Nephron progenitor cell (in vitro differentiated cells): ENCODE measurements around the gene SSTR1.
A peak's percentile ranks its signal among the peaks of the same experiment; 100 is the strongest.

ENCODE experiments used
- DNase-seq: peaks from one replicate; pipeline ENCODE4 v3.0.0; 2021
- H3K27ac Mint-ChIP-seq: 2 replicates; pipeline ENCODE4 v1.8.0; 2021; ENCODE audit warnings: mild to moderate bottlenecking, moderate library complexity, mixed read lengths
- H3K27me3 Mint-ChIP-seq: 2 replicates; pipeline ENCODE4 v1.8.0; 2021; ENCODE audit warnings: mild to moderate bottlenecking, low read depth, mixed read lengths; ENCODE audit not compliant: poor library complexity
- H3K36me3 Mint-ChIP-seq: 2 replicates; pipeline ENCODE4 v1.8.0; 2021; ENCODE audit warnings: low read depth, mixed read lengths
- H3K4me1 Mint-ChIP-seq: 2 replicates; pipeline ENCODE4 v1.8.0; 2021; ENCODE audit warnings: mixed read lengths
- H3K4me3 Mint-ChIP-seq: 2 replicates; pipeline ENCODE4 v1.8.0; 2021; ENCODE audit warnings: mild to moderate bottlenecking, moderate library complexity, mixed read lengths
- H3K9me3 Mint-ChIP-seq: 2 replicates; pipeline ENCODE4 v1.8.0; 2021; ENCODE audit warnings: mild to moderate bottlenecking, moderate library complexity, mixed read lengths
- CTCF ChIP-seq: fragments of 200-600 bp; sonication (generic); IDR thresholded peaks from 2 replicates; pipeline ENCODE4 v1.5.0; 2021; ENCODE audit warnings: antibody characterized with exemption

The SSTR1 gene

GRCh38 chr14:38252066-38252710 is 44.5 kb downstream of the SSTR1 start:
- Mint-ChIP-seq H3K27me3 (peaks cover 68% of the 10 kb centered on the region), H3K27ac (no peak overlapping the region), H3K4me3 (no peak overlapping the region), H3K9me3 (no peaks in the 10 kb centered on the region), H3K4me1 (peaks cover 5% of the 10 kb centered on the region), H3K36me3 (no peaks in the 10 kb centered on the region)
- no peak for DNase-seq
- TF ChIP-seq CTCF: no peak

- H3K27me3 Mint-ChIP-seq: peaks cover 77% of the 10 kb centered on the region
- no peak for TF ChIP-seq CTCF
- no peaks in the 10 kb centered on the region for H3K36me3 Mint-ChIP-seq
- H3K9me3 Mint-ChIP-seq: no peaks in the 10 kb centered on the region
- no peak for DNase-seq
- no peak overlapping the region for H3K27ac Mint-ChIP-seq
- no peak overlapping the region for H3K4me3 Mint-ChIP-seq
- H3K4me1 Mint-ChIP-seq: peaks cover 5% of the 10 kb centered on the region
These were observed 46.0 kb downstream of the SSTR1 start for GRCh38 chr14:38253676-38254075.

- peaks cover 5% of the 10 kb centered on the region for H3K4me1 Mint-ChIP-seq
- H3K4me3 Mint-ChIP-seq: peak overlapping the region; percentile 73
- peaks cover 77% of the 10 kb centered on the region for H3K27me3 Mint-ChIP-seq
- TF ChIP-seq CTCF: no peak
- DNase-seq: no peak
- H3K27ac Mint-ChIP-seq: no peak overlapping the region
- H3K36me3 Mint-ChIP-seq: no peaks in the 10 kb centered on the region
- H3K9me3 Mint-ChIP-seq: no peaks in the 10 kb centered on the region
These were observed 47.1 kb downstream of the SSTR1 start for GRCh38 chr14:38254571-38255407.

- H3K27me3 Mint-ChIP-seq: peaks cover 71% of the 10 kb centered on the region
- H3K36me3 Mint-ChIP-seq: no peaks in the 10 kb centered on the region
- peak overlapping the region; percentile 73 for H3K4me3 Mint-ChIP-seq
- no peaks in the 10 kb centered on the region for H3K9me3 Mint-ChIP-seq
- no peak overlapping the region for H3K27ac Mint-ChIP-seq
- peak; percentile 51 for DNase-seq
- H3K4me1 Mint-ChIP-seq: peaks cover 5% of the 10 kb centered on the region
- TF ChIP-seq CTCF: no peak
These were observed 47.6 kb downstream of the SSTR1 start for GRCh38 chr14:38255408-38255672.

- Mint-ChIP-seq H3K4me1 (peaks cover 5% of the 10 kb centered on the region), H3K36me3 (no peaks in the 10 kb centered on the region), H3K4me3 (peak within 1 kb of the TSS; percentile 73), H3K27ac (no peak within 1 kb of the TSS), H3K9me3 (no peaks in the 10 kb centered on the region), H3K27me3 (peaks cover 66% of the 10 kb centered on the region)
- peak; percentile 45 for DNase-seq
- TF ChIP-seq CTCF: no peak
These were observed 48.2 kb downstream of the SSTR1 start, which contains the start of gene CLEC14A for GRCh38 chr14:38255673-38256532. TSS of gene CLEC14A (minus strand) at chr14:38256093. CDS start at chr14:38256022, 71 bp downstream.
